NB4 (cell line): Measurements from ENCODE around the gene SNX8.

Experiments
- DNase-seq: peaks from one replicate; pipeline ENCODE4 v3.0.0; 2010; ENCODE audit warnings: low read depth
- H3K4me3 ChIP-seq: one replicate; pipeline ENCODE4 v1.5.1; 2011; ENCODE audit warnings: mild to moderate bottlenecking, low read depth, low read length, moderate library complexity
- CTCF ChIP-seq: IDR thresholded peaks from one replicate; pipeline ENCODE4 v1.5.1; 2012; ENCODE audit warnings: low read depth, low read length
- MAX ChIP-seq: IDR thresholded peaks from 2 replicates; pipeline ENCODE4 v1.6.1; 2011; ENCODE audit warnings: low read depth, low read length
- MYC ChIP-seq: IDR thresholded peaks from 2 replicates; pipeline ENCODE4 v1.6.1; 2011; ENCODE audit warnings: low read depth, low read length
- POLR2A ChIP-seq: IDR thresholded peaks from 2 replicates; pipeline ENCODE4 v1.6.1; 2011; ENCODE audit warnings: mild to moderate bottlenecking; ENCODE audit not compliant: insufficient read length; ENCODE audit errors: extremely low read depth

The SNX8 gene

GRCh38 chr7:2223321-2223720, 90.9 kb downstream of the SNX8 start:
- DNase-seq, result no peak
- no peak overlapping the region for H3K4me3 ChIP-seq
- TF ChIP-seq POLR2A, result no peak

- DNase-seq, result no peak
- no peak overlapping the region for H3K4me3 ChIP-seq
- no peak for TF ChIP-seq MYC
- no peak for TF ChIP-seq MAX
- no peak for TF ChIP-seq CTCF
- no peak for TF ChIP-seq POLR2A
Measured at GRCh38 chr7:2222516-2222915, 91.7 kb downstream of the SNX8 start.

GRCh38 chr7:2220954-2221353, 93.3 kb downstream of the SNX8 start:
- TF ChIP-seq POLR2A (no peak), CTCF (no peak), MAX (no peak), MYC (no peak)
- no peak for DNase-seq
- H3K4me3 ChIP-seq, result no peak overlapping the region

GRCh38 chr7:2220506-2220905, 93.7 kb downstream of the SNX8 start:
- no peak for TF ChIP-seq POLR2A
- TF ChIP-seq CTCF, result no peak
- no peak overlapping the region for H3K4me3 ChIP-seq
- DNase-seq, result no peak

GRCh38 chr7:2220030-2220429, 94.2 kb downstream of the SNX8 start:
- TF ChIP-seq POLR2A (no peak), MAX (no peak)
- H3K4me3 ChIP-seq, result no peak overlapping the region
- no peak for DNase-seq

- H3K4me3 ChIP-seq, result no peak overlapping the region
- TF ChIP-seq MYC (no peak), MAX (no peak)
- DNase-seq, result no peak
Measured at GRCh38 chr7:2219606-2220005, 94.6 kb downstream of the SNX8 start.

- no peak overlapping the region for H3K4me3 ChIP-seq
- TF ChIP-seq CTCF (no peak), MYC (no peak)
- DNase-seq, result no peak
Measured at GRCh38 chr7:2219136-2219535, 95.1 kb downstream of the SNX8 start.

GRCh38 chr7:2218444-2218785, 95.8 kb downstream of the SNX8 start:
- TF ChIP-seq MYC (no peak), MAX (no peak), POLR2A (no peak), CTCF (no peak)
- no peak for DNase-seq

More at GRCh38 chr7:2218444-2218785, 95.8 kb downstream of the SNX8 start:
- no peak overlapping the region for H3K4me3 ChIP-seq
